ENCODE results near the gene SLC23A2. TPM values are rescaled to one million over a fixed set of nuclear protein-coding genes. Genes with fewer than 3 reads are reported as not detected.

Gene SLC23A2
- total RNA-seq, 2 experiments from 2014 or later: 18.6 to 20.3 TPM

DNA sequence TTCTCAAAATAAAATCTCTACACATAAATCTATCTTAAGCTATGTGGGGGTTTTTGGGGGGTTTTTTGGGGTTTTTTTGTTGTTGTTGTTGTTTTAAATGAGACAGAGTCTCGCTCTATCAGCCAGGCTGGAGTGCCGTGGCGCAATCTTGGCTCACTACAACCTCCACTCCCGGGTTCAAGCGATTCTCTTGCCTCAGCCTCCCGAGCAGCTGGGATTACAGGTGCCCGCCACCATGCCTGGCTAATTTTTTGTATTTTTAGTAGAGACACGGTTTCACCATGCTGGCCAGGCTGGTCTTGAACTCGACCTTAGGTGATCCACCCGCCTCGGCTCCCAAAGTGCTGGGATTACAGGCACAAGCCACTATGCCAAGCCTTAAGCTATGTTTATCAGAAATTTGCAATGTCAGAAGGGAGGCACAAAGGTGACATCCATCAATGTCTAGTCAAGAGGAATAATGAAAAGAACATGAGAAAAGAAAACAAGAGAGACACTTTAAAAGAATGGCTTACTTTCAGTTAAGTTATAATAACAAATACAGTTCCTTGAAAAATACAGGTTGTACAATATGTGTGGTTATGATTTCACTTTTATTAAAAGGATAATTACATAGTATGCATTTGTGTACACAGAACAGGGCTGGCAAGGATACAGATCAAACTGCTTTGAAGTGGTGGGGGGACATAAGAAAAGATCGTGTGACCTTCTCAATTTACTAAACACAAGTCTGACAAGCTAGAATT lies 28.6 kb downstream of the SLC23A2 start:
- Mint-ChIP-seq H3K9me3 (no peaks in the 10 kb centered on the region), H3K27ac (peak overlapping the region; percentile 94), H3K36me3 (peaks cover 16% of the 10 kb centered on the region), H3K4me1 (peaks cover 17% of the 10 kb centered on the region), H3K27me3 (no peaks in the 10 kb centered on the region), H3K4me3 (peak overlapping the region; percentile 82)
- DNase-seq (no peak), ATAC-seq (ENCODE audit: low read depth) (no peak)
- POLR2A ChIA-PET: interaction anchor here (0.5 to 1.7 kb wide), 7 partner anchors 10 to 1116 kb away, joined by 3 to 5 read pairs (median 3); no protein-coding TSS in a partner anchor

- POLR2A ChIA-PET: no interaction called here
- DNase-seq: no peak
- ATAC-seq (ENCODE audit: low read depth): no peak
- H3K9me3 Mint-ChIP-seq: no peaks in the 10 kb centered on the region
- peaks cover 17% of the 10 kb centered on the region for H3K36me3 Mint-ChIP-seq
- H3K4me1 Mint-ChIP-seq: peaks cover 19% of the 10 kb centered on the region
- H3K27ac Mint-ChIP-seq: no peak overlapping the region
- H3K27me3 Mint-ChIP-seq: no peaks in the 10 kb centered on the region
- no peak overlapping the region for H3K4me3 Mint-ChIP-seq
These were observed 30.2 kb downstream of the SLC23A2 start for GRCh38 chr20:4971064-4971463.

GRCh38 chr20:4967752-4968477 lies 33.4 kb downstream of the SLC23A2 start:
- POLR2A ChIA-PET: no interaction called here
- DNase-seq (no peak), ATAC-seq (ENCODE audit: low read depth) (no peak)
- Mint-ChIP-seq H3K27me3 (no peaks in the 10 kb centered on the region), H3K36me3 (peaks cover 19% of the 10 kb centered on the region), H3K4me1 (peaks cover 9% of the 10 kb centered on the region), H3K27ac (no peak overlapping the region), H3K9me3 (no peaks in the 10 kb centered on the region), H3K4me3 (no peak overlapping the region)

- POLR2A ChIA-PET: no interaction called here
- Mint-ChIP-seq H3K36me3 (peaks cover 22% of the 10 kb centered on the region), H3K27me3 (no peaks in the 10 kb centered on the region), H3K4me1 (peaks cover 9% of the 10 kb centered on the region), H3K9me3 (no peaks in the 10 kb centered on the region), H3K27ac (no peak overlapping the region), H3K4me3 (no peak overlapping the region)
- DNase-seq (no peak), ATAC-seq (ENCODE audit: low read depth) (no peak)
These were observed 34.2 kb downstream of the SLC23A2 start for GRCh38 chr20:4966826-4967751.

DNA sequence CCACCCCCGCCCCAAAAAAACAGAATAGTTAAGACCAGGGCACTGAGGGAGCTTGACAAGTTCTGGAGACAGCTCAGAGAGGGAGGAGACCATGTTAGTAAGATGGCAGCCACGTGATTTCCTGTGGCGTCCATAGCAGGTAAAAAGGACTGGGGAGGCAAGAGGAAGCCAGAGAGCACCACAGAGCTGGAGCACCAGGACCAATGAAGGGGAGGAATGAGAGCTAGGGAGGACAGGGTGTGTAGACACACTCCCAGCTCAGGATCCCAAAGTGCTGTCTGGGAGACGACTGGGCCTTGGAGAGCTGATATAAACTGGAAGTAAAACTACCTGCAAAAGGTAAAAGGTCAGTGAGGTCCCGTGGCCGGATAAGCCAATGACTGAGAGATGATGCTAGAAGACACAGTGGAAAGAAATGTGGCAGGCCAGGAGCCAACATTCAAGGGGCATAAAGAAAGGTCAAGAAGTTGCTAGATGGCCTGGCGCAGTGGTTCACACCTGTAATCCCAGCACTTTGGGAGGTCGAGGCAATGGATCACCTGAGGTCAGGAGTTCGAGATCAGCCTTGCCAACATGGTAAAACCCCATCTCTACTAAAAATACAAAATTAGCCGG lies 39.0 kb downstream of the SLC23A2 start:
- peaks cover 16% of the 10 kb centered on the region for H3K4me1 Mint-ChIP-seq
- H3K27ac Mint-ChIP-seq: peak overlapping the region; percentile 96
- peaks cover 5% of the 10 kb centered on the region for H3K36me3 Mint-ChIP-seq
- DNase-seq: peak; percentile 31
- peak overlapping the region; percentile 79 for H3K4me3 Mint-ChIP-seq
- H3K9me3 Mint-ChIP-seq: no peaks in the 10 kb centered on the region
- POLR2A ChIA-PET: interaction anchor here (0.9 to 1.2 kb wide), 3 partner anchors 11 to 151 kb away, joined by 3 to 5 read pairs (median 4); no protein-coding TSS in a partner anchor
- ATAC-seq (ENCODE audit: low read depth): peak; percentile 82
- no peaks in the 10 kb centered on the region for H3K27me3 Mint-ChIP-seq

DNA sequence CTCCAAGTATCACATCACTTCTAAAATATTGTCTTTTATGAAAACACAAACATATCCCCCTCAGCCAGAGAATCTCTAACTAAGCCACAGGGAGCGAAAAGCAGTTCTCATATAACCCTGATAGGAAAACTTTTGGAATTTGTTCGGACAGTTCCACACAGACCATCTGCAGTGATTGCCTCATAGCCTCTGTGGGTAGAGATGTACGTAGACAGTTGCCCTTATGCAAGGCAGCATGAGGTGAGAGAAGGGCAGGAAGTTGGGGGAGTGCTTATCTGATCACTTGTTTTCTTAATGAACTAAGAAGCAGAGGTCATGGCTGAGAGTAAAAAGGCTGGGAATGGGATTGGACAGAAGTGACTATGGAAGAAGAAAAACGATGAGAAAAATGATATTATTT lies 39.6 kb downstream of the SLC23A2 start:
- DNase-seq: no peak
- Mint-ChIP-seq H3K27ac (peak overlapping the region; percentile 96), H3K4me3 (peak overlapping the region; percentile 79), H3K36me3 (peaks cover 5% of the 10 kb centered on the region), H3K27me3 (no peaks in the 10 kb centered on the region), H3K4me1 (peaks cover 14% of the 10 kb centered on the region), H3K9me3 (no peaks in the 10 kb centered on the region)
- POLR2A ChIA-PET: interaction anchor here (0.9 to 1.2 kb wide), 3 partner anchors 12 to 150 kb away, joined by 3 to 5 read pairs (median 4); no protein-coding TSS in a partner anchor
- peak; percentile 89 for ATAC-seq (ENCODE audit: low read depth)

- no peaks in the 10 kb centered on the region for H3K9me3 Mint-ChIP-seq
- ATAC-seq (ENCODE audit: low read depth) (no peak), DNase-seq (no peak)
- POLR2A ChIA-PET: interaction anchor here (1.0 kb wide), 1 partner anchor 167 kb away, joined by 3 read pairs; the partner anchor contains the start of gene CDS2
- no peaks in the 10 kb centered on the region for H3K27me3 Mint-ChIP-seq
- no peak overlapping the region for H3K4me3 Mint-ChIP-seq
- peak overlapping the region; percentile 42 for H3K27ac Mint-ChIP-seq
- H3K36me3 Mint-ChIP-seq: peaks cover 4% of the 10 kb centered on the region
- H3K4me1 Mint-ChIP-seq: peaks cover 17% of the 10 kb centered on the region
These were observed 41.7 kb downstream of the SLC23A2 start for GRCh38 chr20:4959592-4959991.

GRCh38 chr20:4957939-4958362 lies 43.4 kb downstream of the SLC23A2 start:
- Mint-ChIP-seq H3K27me3 (no peaks in the 10 kb centered on the region), H3K27ac (no peak overlapping the region), H3K36me3 (peaks cover 4% of the 10 kb centered on the region), H3K9me3 (no peaks in the 10 kb centered on the region), H3K4me1 (peaks cover 15% of the 10 kb centered on the region), H3K4me3 (no peak overlapping the region)
- DNase-seq (no peak), ATAC-seq (ENCODE audit: low read depth) (no peak)
- POLR2A ChIA-PET: no interaction called here

DNA sequence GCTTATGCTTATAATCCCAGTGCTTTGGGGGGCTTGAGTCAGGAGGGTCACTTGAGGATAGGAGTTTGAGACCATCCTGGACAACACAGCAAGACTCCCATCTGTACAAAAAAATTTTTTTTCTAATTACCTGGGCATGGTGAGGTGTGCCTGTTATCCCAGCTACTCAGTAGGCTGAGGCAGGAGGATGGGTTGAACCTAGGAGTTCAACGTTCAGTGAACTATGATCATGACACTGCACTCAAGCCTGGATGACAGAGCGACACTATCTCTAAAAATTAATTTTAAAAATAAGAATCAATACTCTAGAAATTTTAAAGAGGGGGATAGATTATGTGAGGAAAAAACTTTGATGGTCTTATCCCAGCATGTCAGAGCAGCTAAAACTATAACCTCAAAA lies 44.1 kb downstream of the SLC23A2 start:
- Mint-ChIP-seq H3K27me3 (no peaks in the 10 kb centered on the region), H3K27ac (no peak overlapping the region), H3K36me3 (peaks cover 4% of the 10 kb centered on the region), H3K4me3 (no peak overlapping the region), H3K4me1 (peaks cover 12% of the 10 kb centered on the region), H3K9me3 (peaks cover 2% of the 10 kb centered on the region)
- no peak for DNase-seq
- POLR2A ChIA-PET: no interaction called here
- ATAC-seq (ENCODE audit: low read depth): no peak

DNA sequence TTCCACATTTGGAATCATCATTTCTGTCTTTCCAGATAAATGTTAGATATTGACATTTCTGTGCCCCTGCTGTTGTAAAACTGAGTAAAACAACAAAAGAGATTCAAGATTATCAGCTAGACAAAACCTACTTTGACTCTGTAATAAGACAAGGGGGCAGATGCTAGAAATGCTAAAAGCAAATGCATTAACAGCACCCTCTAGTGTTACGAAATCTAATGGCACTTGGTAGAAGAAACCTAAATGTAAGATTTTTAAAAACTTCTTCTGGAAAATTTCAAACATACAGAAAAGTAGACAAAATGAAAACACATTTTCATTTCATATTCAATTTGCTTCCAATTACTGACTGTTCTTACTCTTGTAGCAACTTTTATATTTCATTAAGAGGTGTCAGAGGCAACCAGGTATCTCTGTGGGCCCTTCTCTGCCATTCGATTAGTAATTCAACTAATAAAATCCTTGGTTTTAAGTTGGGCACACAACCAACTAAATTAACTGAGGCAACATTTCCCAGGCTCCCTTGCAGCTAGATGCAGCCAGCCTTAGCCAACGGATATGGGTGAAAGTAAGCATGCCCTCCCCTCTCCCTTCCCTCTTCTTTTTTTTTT lies 45.0 kb downstream of the SLC23A2 start:
- Mint-ChIP-seq H3K4me1 (peaks cover 4% of the 10 kb centered on the region), H3K4me3 (no peak overlapping the region), H3K9me3 (peaks cover 2% of the 10 kb centered on the region), H3K27me3 (no peaks in the 10 kb centered on the region), H3K36me3 (peaks cover 5% of the 10 kb centered on the region), H3K27ac (no peak overlapping the region)
- no peak for DNase-seq
- peak; percentile 52 for ATAC-seq (ENCODE audit: low read depth)
- POLR2A ChIA-PET: no interaction called here

GRCh38 chr20:4953881-4954280 lies 47.4 kb downstream of the SLC23A2 start:
- ATAC-seq (ENCODE audit: low read depth) (no peak), DNase-seq (no peak)
- POLR2A ChIA-PET: no interaction called here
- Mint-ChIP-seq H3K9me3 (peaks cover 2% of the 10 kb centered on the region), H3K27ac (no peak overlapping the region), H3K27me3 (no peaks in the 10 kb centered on the region), H3K36me3 (peaks cover 10% of the 10 kb centered on the region), H3K4me1 (peaks cover 14% of the 10 kb centered on the region), H3K4me3 (no peak overlapping the region)

DNA sequence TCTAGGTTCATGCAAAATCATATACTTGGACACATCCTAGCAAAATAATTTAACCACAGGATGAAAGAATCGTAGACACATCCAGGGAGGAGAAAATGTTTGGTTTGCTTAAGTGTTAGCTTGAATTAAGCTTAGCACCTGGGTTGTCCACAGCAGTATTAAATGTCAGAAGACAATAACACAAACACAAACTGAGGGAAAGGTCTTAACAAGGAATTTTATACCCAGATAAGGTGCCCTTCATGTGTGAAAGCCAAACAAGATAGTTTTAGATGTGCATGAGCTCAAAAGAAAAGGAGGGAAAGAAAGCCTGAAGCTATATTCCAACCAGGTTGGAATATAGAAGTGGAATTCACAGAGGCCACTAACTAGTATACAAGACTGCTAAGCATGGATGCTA lies 49.1 kb downstream of the SLC23A2 start:
- H3K36me3 Mint-ChIP-seq: peaks cover 13% of the 10 kb centered on the region
- no peak for ATAC-seq (ENCODE audit: low read depth)

More for the DNA sequence above, 49.1 kb downstream of the SLC23A2 start:
- no peak overlapping the region for H3K4me3 Mint-ChIP-seq
- H3K27me3 Mint-ChIP-seq: no peaks in the 10 kb centered on the region
- H3K4me1 Mint-ChIP-seq: peaks cover 14% of the 10 kb centered on the region
- POLR2A ChIA-PET: no interaction called here
- no peak for DNase-seq
- H3K9me3 Mint-ChIP-seq: peaks cover 2% of the 10 kb centered on the region
- H3K27ac Mint-ChIP-seq: no peak overlapping the region
